Vagina (tissue), 2 donors: ENCODE measurements around the gene ZYG11B.

ENCODE experiments used
- POLR2A ChIP-seq, 2 donors: fragments of 450-650 bp; IDR thresholded peaks; one replicate each; pipeline ENCODE4 v1.6.1; 2017; ENCODE audit warnings: antibody characterized with exemption in 2 of 2, mild to moderate bottlenecking in 2 of 2, moderate library complexity in 2 of 2
- POLR2AphosphoS5 ChIP-seq, 2 donors: sonication (generic); formaldehyde crosslinking; IDR thresholded peaks; one replicate each; pipeline ENCODE4 v1.9.0; 2017; ENCODE audit warnings: antibody characterized with exemption in 2 of 2, mild to moderate bottlenecking in 2 of 2, low read depth in 1 of 2; ENCODE audit not compliant: insufficient read depth in 1 of 2
- TF ChIP-seq, protein P1 (sequence below), 3 experiments: fragments of 450-650 bp in 2 of 3; fragments of 200-600 bp in 1 of 3; sonication (generic) in 1 of 3; IDR thresholded peaks; one replicate each; pipeline ENCODE4 v1.5.1; 2017 to 2019; ENCODE audit warnings: antibody characterized with exemption in 3 of 3, mild to moderate bottlenecking in 2 of 3, moderate library complexity in 2 of 3

DNA sequence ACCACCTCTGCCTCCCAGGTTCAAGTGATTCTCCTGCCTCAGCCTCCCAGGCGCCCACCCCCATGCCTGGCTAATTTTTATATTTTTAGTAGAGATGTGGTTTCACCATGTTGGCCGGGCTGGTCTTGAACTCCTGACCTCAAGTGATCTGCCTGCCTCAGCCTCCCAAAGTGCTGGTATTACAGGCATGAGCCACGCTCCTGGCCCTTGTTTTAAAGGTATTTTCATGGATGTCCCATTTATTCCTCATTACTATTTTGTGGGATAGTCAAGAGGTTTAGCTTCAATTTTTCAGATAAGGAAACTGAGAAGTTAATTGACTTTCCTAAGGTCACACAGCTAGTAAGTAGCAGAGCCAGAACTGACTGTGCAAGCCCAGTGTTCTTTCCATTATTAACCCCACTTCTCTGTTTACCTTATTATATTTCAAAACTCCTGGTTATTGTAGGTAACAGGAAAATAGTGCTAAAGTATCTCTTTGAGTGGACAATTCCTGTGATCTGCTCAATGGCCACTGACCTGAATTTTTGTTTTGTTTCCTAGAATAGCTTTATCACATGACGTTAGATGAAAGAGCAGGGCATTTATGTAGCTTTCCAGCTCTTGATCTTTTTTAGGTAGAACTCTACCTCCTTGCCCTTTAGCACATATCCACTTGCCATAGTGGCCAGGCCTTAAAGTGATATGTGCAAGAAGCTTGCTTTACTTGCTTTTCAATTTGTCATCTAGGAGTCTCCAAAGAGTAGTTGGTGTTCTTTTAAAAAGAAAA, 13.6 kb downstream of the ZYG11B start:
- TF ChIP-seq POLR2A (IDR thresholded peaks at IDR 0.05) (no peak), POLR2AphosphoS5 (IDR thresholded peaks at IDR 0.05; ENCODE audit: insufficient read depth in 1 of 2, low read depth in 1 of 2) (no peak)
- TF ChIP-seq, protein P1, sequence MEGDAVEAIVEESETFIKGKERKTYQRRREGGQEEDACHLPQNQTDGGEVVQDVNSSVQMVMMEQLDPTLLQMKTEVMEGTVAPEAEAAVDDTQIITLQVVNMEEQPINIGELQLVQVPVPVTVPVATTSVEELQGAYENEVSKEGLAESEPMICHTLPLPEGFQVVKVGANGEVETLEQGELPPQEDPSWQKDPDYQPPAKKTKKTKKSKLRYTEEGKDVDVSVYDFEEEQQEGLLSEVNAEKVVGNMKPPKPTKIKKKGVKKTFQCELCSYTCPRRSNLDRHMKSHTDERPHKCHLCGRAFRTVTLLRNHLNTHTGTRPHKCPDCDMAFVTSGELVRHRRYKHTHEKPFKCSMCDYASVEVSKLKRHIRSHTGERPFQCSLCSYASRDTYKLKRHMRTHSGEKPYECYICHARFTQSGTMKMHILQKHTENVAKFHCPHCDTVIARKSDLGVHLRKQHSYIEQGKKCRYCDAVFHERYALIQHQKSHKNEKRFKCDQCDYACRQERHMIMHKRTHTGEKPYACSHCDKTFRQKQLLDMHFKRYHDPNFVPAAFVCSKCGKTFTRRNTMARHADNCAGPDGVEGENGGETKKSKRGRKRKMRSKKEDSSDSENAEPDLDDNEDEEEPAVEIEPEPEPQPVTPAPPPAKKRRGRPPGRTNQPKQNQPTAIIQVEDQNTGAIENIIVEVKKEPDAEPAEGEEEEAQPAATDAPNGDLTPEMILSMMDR (IDR thresholded peaks at IDR 0.05) = no peak
